COLO668 (cell line): ENCODE data around the gene SHROOM3.
A peak's percentile ranks its signal among the peaks of the same experiment; 100 is the strongest.
"Not testable (repeated sequence)": the region's sequence is repeated elsewhere in the genome, so short reads cannot be mapped to it uniquely, and the experiment has no call there.

Experiments used
- DNase-seq: peaks from one replicate; lab custom pipeline; 2025; ENCODE audit not compliant: unreplicated experiment; lab: John Stamatoyannopoulos, UW

The SHROOM3 gene

DNA sequence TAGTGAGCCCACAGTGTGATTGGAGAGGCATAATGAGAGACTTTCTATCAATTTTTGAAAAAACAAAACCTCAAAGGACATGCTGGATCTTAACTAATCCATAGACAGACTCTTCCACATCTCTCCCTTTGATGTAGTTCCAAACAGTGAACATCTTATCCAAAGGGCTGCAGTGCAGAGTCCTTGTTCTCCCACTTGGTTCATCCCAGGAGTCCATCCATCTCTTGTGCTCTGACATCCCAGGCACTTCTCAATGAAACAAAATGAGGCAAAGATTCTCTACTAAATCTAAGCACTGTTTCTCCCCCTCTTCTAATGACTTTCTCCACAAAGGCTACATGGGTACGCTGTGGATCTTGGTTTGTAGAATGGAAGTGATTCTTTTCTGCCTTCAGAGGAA, 8.3 kb downstream of the SHROOM3 start:
- no peak for DNase-seq

DNA sequence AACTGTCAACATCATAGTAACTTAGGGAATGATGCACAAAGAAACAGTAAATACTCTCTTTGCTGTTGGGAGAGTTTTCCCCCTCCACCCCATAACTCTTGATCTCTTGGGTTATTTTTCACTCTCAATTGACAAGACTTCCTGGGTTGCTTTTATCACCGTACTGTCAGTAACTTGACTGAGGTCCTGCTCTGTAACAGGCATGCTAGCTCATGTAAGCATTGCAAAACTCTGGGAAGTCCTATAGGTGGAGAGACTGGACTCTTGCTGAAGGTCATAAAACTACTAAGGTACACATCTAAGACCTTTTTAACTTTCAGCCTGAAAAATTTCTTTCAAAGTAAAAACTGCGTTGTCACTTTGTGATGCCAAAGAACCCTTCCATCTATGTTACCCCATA, 10.9 kb downstream of the SHROOM3 start:
- no peak for DNase-seq

DNA sequence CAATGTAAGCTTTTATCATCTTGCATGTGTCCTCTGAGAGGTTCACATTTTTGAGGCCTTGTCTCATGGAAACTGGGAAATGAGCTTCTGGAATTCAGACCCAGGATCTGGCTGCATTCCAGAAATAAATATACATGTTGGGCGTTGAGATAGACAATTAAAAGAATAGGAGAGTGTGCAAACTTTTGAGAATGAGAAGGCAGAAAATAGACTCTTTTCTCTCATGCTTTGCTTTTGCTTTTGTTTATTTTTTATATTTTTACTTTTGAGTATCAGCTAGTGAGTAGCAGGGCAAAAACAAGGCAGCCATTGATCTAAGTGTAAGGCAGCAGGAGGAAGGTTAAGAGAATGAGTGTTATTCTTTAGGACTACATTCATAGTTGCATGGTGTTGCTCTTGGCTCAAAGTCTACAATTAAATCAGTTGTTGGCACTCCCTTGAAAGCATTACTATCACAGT, 12.4 kb downstream of the SHROOM3 start:
- DNase-seq, result no peak

DNA sequence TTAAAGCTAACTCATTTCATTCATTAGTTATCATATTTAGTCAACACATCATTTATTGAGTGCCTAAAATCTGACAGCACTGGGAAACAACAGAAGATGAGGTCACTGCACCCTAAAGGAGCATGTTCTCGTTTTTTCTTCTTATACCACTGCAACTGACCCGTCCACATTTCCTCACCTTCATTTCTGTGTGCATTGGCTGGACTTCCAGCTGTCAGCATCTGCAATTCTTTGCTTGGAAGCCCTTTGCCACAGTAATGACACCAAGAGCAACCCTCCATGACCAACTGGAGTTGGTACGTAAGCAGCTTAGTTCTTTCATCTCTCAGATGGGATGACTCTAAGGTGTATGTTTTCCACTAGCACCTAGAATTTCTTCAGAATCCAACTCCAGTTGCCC, 13.2 kb downstream of the SHROOM3 start:
- no peak for DNase-seq

DNA sequence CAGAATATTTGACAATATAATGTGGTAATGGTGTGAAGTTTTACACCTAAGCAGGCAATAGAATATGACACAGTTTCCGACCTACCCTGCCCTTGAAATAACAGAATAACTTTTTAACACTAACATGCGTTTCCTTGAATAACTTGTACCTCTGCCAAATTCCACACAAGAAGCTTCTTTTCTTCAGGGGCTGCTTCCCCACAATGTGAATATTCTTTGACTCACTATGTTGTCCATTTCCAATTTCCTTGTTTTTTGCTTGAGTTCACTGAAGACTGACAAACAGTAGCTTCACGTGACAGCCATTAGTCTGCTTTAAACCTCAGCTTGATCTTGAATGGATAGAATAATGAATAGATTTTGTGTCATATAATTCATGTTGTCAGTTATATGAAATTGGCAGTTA, 14.3 kb downstream of the SHROOM3 start:
- DNase-seq, result no peak

DNA sequence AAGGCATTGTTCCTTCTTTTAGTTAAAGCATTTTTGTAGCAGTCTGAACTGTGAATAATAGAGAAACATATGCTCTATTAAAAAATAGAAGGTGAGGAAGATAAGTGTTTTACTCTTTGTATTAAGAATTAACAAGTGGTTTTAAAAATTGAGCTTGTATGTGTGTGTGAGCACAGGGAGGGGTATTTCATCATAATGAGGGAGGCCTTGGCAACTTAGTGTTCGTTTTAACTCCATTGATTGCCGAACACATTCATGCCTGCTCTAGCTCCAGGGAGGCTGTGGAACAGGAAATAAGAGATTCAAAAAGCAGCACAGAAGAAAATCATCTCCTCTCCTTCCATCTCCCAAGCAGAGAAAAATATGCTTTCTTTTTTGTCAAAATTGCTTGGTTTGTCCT, 14.8 kb downstream of the SHROOM3 start:
- DNase-seq, result no peak

DNA sequence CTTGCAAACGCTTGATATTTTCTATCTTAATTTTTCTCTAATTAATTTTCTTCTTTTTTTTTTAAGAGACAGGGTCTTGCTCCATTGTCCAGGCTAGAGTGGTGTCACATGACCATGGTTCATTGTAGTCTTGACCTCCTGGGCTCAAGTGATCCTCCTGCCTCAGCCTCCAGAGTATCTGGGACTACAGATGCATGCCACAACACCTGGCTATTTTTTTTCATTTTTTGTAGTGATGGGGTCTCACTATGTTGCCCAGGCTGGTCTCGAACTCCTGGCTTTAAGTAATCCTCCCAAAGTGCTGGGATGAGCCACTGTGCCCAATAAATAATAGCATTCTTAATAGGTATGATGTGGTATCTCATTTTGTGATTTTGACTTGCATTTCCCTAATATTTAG, 18.2 kb downstream of the SHROOM3 start:
- DNase-seq, result no peak

DNA sequence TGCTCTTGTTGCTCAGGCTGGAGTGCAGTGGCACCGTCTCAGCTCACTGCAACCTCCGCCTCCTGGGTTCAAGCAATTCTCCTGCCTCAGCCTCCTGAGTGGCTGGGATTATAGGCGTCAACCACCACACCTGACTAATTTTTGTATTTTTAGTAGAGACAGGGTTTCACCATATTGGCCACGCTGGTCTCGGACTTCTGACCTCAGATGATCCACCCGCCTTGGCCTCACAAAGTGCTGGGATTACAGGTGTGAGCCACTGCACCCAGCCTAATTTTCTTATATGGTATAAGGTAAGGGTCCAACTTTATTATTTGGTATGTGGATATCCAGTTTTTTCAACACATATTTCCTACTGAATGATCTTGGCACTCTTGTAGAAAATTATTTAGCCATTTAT, 19.0 kb downstream of the SHROOM3 start:
- DNase-seq, result not testable (repeated sequence)

DNA sequence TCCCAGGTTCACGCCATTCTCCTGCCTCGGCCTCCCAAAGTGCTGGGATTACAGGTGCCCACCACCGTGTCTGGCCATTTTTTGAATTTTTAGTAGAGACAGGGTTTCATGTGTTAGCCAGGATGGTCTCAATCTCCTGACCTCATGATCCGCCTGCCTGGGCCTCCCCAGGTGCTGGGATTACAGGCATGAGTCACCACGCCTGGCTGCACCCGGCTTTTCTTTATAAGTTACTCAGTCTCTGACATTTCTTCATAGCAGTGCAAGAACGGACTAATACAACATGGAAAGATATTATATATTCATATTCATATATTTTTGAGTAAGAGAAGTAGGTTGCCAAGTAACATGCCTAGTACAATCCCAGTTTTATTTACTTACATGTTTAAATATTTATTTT, 22.9 kb downstream of the SHROOM3 start:
- no peak for DNase-seq

DNA sequence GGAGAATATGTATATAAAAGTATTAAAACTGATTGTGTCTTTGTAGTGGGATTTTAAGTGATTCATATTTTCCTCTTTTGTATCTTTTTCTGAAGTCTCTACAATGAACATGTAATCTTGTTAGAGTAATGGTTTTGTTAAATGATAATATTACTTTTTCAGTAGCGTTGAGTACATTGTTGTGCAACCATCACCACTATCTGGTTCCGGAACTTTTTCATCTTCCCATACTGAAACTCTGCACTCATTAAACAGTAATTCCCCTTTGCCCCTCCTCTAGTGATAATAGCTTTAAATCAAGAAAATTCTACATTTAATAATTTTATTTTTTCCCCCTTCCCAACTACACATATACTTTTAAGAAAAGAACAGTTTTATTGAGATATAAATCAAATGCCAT, 23.3 kb downstream of the SHROOM3 start:
- DNase-seq, result no peak

DNA sequence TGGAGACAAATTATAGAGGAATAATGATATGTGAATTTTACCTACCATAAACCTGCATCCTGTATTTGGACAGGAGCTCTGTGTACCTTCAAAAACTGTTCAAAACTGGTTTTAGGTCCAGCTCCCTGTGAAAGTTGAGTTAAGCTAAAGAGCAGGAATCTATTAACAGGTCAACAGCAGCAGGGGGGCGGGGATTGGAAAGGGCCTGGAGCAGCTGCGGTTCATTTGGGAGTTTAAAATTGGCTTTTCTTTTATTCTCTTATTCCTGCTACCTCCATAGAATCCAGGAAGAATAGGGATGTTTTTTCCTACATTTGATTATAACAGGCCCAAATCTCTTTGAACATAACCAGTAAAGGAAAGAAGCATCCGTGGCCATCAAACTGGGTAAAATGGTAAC, 23.8 kb downstream of the SHROOM3 start:
- no peak for DNase-seq

DNA sequence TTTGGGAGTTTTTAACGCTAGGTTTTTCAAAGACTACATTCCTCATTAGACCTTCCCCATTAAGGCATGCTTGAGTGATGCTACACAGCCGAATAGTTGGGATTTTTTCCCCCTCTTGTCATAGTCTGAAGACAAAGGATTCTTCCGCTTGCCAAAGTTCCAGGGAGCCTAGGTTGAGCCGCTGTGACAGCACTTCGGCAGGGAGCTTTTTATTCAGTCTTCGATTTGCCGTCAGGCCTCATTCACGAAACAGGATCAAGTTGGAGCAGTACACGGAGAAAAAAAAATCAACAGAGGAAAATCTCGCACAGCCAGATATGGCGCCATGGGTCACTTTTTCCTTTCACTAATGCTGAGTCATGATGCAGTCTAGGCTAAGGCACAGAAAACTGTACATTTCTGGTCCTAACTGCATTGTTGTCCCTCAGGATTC, 24.3 kb downstream of the SHROOM3 start:
- DNase-seq, result no peak

DNA sequence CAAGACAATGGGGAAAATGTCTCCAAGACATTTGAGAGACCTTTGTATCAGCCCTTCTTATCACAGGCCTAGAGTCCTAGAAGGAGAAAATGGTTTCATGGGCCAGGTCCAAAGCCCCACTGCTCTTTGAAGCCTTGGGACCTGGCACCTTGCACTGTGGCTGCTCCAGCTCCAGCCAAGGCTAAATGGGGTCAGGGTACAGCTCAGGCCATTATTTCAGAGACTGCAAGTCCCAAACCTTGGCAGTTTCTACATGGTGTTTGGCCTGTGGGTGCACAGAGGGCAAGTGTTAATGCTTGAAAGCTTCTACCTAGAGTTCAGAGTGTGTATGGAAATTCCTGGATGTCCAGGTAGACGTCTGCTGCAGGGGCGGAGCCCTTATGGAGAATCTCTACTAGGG, 28.5 kb downstream of the SHROOM3 start:
- no peak for DNase-seq

DNA sequence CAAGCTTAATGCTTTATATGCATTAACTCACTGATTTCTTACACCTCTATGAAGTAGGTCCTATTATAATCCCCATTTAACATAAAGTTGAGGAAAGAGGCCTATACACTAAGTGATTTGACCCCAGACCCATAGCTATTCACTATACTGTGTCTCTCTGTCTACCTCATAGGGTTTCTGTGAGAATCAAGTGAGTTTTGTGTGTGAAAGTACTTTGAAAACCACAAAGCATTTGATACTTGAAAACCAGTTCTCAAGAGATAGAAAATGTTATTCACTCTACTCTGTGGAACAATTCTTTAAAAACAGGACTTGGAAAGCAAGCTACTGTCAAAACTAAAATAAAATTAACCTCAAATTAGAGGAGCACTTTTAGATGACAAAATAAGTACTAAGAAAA, 35.0 kb downstream of the SHROOM3 start:
- DNase-seq, result no peak

DNA sequence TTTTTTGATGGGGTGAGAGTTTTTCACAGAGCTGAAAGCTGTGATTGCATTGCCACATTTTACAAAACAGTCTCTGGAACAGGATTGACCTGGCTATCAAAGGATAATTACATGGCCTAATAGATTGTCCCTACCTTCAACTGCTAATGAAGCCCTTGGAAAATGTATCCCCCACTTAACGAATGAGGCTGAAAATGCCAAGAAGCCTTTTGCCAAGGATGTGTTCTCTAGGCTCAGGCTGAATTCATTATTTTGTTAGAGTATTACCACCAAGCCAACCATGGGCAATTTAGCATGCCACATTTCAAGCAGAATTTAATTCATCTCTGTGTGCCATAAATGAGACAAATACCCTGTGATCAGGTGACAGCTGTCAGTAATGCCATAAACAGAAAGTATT, 35.5 kb downstream of the SHROOM3 start:
- DNase-seq, result no peak

DNA sequence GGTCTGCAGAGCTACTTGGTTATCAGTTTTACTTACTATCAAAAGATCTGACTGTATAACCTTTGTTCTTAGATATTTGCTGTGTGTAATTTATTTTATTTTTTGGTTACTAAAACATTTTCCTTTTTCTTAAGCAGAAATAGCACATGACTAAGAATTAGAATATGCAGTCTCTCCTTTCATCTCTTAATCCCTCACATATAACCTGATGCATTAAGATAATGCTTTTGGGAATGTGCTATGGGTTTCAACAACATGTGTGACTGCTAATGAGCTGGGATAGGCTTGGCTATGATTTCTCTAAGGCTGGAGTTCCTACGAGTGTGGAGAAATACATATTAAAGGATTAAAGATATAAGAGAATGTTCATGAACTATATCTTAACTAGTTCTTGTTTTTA, 41.5 kb downstream of the SHROOM3 start:
- no peak for DNase-seq

DNA sequence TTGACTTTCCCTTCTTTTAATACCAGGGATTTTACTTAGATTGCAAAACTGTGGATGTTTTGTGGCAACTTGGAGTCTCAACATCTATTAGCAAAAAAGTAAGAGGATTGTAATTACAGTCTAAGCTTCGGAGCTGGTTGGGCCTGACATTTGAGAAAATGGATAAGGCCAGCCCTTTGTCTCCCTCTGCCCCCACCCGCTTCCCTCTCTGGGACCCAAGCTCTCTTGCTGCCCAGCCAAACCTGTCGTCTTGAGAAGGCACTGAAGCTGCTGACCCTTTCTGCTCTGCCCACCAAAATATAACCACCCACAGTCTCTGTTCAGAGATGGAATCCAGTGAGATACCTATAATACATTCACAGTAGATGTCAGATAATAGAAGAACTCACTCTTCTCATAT, 49.6 kb downstream of the SHROOM3 start:
- DNase-seq, result no peak

DNA sequence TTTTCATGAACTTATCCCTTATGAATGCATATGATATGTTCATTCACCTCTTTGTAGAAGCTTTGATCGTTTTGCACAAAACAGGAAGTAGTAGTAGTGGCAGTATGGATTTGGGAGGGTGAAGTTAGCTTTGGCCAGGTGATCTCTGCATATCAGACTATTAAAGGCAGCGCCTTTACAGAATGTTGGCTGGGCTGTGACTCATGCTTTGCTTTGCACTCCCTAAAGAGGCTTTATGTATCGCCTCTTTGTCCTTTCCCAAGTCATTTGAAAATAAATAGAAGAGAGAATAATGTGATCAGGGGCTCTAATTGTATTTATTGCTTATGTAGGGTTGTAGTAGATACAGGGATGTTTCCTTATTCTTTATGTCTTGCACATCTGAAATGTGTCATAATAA, 50.4 kb downstream of the SHROOM3 start:
- peak; percentile 60 for DNase-seq

DNA sequence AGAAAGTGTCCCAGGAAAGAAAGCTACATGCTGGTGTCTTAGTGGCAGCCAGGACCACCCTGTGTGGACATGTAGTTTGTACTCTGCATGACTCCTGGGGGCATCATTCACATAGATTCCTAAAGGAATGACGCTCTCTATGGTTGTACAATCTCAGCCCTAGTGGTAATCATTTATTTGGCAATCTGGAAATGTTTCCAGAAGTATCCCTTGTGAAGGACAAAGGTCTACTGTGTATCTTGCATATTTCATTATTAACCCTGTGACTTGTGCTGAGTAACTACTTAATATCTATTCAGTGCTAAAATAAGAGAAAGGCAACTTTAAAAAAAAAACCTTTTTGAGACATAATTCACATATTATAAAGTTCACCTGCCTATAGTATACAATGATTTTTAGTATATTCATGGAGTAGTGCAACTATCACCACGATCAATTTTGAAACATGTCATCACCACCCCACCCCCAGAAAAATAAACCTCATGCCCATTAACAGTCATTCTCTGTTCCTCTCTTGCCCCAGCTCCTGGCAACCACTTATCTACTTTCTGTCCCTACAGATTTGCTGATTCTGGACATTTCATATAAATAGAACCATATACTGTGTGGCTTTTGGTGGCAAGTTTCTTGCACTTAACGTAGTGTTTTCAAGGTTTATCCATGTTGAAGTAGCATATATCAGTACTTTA, 51.7 kb downstream of the SHROOM3 start:
- no peak for DNase-seq

DNA sequence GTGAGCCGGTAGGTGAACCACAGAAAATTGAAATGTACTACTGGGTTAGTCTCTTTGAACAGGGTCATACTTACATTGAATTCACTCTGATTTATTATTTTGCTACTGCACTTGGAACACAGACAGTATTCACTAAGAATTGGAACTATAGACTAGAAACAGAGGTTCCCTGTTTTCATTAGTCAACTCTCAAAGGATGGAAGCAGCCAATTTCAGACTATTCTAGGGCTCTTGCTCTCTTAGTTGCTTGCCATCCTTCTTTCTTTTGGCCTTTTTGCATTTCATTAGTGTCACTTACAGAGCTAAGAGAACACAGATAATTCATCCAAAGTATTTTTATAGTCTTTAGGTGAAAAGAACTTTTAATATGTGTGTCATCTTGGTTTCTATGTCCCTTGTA, 52.6 kb downstream of the SHROOM3 start:
- no peak for DNase-seq

DNA sequence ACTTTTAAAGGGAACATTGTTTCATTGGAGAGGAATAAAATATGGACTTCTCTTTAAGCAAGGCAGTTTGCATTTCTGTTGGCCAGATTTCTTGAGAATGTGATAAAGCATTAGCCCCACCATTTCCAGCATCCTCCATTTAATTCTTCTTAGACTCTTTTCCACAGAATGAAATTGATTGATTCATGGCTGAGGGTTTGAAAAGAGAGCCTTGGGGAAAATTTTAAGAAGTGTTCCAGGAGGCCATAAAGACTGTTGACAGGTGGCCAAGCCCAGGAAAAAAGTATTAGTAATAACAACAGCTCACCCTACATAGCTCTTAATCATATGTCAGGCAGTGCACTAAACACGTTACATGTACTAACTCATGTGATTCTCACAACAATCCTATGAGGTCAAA, 53.4 kb downstream of the SHROOM3 start:
- DNase-seq, result no peak

DNA sequence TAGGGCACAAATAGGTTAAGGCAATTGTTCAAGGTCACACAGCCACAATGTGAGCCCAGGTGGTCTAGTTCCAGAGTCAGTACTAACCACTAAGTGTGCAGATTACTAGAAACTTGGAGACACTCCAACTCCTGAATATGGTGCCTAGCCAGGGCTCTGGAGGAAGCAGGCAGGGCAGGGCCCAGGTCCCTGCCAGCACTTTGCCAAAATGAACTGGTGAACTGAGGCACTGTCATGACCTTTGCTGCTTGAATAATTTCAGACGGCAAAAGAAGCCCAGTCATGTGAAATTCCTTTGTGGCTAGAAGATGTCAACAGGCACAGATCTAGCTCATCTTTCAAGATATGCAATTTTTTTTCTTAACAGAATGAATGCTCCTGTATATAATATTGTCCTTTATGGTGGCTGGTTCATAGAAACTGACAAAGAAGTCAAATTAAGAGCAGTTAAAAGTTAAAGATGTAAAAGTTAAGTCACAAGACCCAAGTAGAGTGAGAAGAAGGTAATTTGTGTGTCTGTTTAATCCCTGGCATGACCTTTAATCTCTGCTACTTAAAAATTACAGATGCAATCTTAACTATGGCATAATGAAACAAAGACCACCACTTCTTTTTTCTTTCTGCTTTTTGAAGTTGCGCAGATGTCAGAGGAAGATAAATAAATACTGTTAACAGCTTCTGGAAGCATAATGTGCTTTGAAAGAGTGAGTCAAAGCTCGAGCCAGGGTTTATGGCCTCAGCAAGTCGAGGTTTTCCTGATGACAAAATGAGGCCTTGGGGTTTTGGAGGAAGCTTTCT, 54.1 kb downstream of the SHROOM3 start:
- DNase-seq, result no peak
